Measurements from ENCODE around the gene GSTP1. TPM values are rescaled to one million over a fixed set of nuclear protein-coding genes. Genes with fewer than 3 reads are reported as not detected.

GSTP1 gene
- total and polyA plus RNA-seq, 2 of the 8 experiments (the other 6 are each of a cell fraction or from before 2014, with no cell fraction given) = 1,454 to 3,329 TPM

GRCh38 chr11:67576735-67577475 is 6.7 kb upstream of the GSTP1 start (continued):
- TF ChIP-seq SP2 (IDR thresholded peaks at IDR 0.05; ENCODE audit: low read length) (no peak), SAP30 (IDR thresholded peaks at IDR 0.05; ENCODE audit: insufficient read depth, insufficient replicate concordance, low read length) (no peak), KDM5A (IDR thresholded peaks at IDR 0.05; ENCODE audit: low read length) (no peak), NANOG (IDR thresholded peaks at IDR 0.05; ENCODE audit: insufficient read depth, low read depth, low read length, poor library complexity, severe bottlenecking) (no peak), CTCF (IDR thresholded peaks at IDR 0.05; ENCODE audit: control extremely low read depth in 1 of 3, insufficient read depth in 1 of 3, low read depth in 1 of 3, low read length in 3 of 3) (peak; percentile 57 to 80 (median 67)), RXRA (IDR thresholded peaks at IDR 0.05; ENCODE audit: insufficient read depth, low read depth, low read length) (no peak)
- TF ChIP-seq, protein P1, sequence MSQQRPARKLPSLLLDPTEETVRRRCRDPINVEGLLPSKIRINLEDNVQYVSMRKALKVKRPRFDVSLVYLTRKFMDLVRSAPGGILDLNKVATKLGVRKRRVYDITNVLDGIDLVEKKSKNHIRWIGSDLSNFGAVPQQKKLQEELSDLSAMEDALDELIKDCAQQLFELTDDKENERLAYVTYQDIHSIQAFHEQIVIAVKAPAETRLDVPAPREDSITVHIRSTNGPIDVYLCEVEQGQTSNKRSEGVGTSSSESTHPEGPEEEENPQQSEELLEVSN (IDR thresholded peaks at IDR 0.05) = no peak
